ENCODE results near the gene HRAS.
A peak's percentile ranks its signal among the peaks of the same experiment; 100 is the strongest.
"Not testable (repeated sequence)": the region's sequence is repeated elsewhere in the genome, so short reads cannot be mapped to it uniquely, and the experiment has no call there.

HRAS gene

GRCh38 chr11:528815-529727 lies 6.3 kb downstream of the HRAS start:
- peaks cover 3% of the 10 kb centered on the region for H3K4me1 ChIP-seq (ENCODE audit: control insufficient read depth, insufficient read depth, low read length)
- peaks cover 12% of the 10 kb centered on the region for H3K36me3 ChIP-seq (ENCODE audit: control insufficient read depth, insufficient read depth, low read length, severe bottlenecking)
- no peak overlapping the region for H3K9ac ChIP-seq (ENCODE audit: low read length)
- no peak overlapping the region for H3K4me3 ChIP-seq (ENCODE audit: low read length)
- H3K27me3 ChIP-seq (replicated peaks; ENCODE audit: control insufficient read depth, insufficient read depth, low read length) = no peaks in the 10 kb centered on the region
- H3K9me3 ChIP-seq (ENCODE audit: control insufficient read depth, low read length) = no peaks in the 10 kb centered on the region
- DNase-seq (ENCODE audit: low read depth) = no peak

DNA sequence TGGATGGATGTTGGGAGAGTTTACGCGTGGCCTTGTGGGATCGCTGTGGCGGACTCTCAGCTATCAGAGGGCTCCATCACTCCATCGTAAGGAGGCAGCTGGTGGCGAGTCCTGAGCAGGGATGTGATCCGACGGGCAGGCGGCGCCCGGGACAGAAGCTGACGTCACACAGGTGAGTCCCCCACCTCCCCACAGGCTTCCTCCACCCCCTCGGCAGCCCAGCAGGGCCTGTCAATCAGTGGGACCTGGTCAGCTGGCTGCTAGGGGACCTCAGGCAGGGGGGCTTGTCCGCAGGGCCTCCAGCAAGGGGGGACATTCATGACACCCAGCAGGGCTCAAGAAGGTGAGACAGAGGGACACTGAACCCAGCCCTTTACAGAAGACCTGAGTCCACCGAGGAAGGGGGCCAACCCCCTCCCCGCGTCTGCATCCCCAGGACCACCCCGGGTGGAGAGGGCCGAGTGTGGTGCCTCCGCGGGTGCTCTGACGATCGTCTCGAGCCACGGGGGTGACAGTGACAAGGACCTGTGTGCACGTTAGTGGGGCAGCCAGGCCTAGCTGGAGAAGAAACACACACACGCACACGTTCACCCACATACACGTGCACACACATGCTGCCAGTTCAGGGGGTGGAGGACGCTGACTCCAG lies 7.1 kb downstream of the HRAS start:
- Histone ChIP-seq H3K9me3 (ENCODE audit: control insufficient read depth, low read length) (no peaks in the 10 kb centered on the region), H3K27me3 (replicated peaks; ENCODE audit: control insufficient read depth, insufficient read depth, low read length) (no peaks in the 10 kb centered on the region), H3K36me3 (ENCODE audit: control insufficient read depth, insufficient read depth, low read length, severe bottlenecking) (peaks cover 8% of the 10 kb centered on the region), H3K4me1 (ENCODE audit: control insufficient read depth, insufficient read depth, low read length) (no peaks in the 10 kb centered on the region), H3K4me3 (ENCODE audit: low read length) (no peak overlapping the region), H3K9ac (ENCODE audit: low read length) (no peak overlapping the region)
- DNase-seq (ENCODE audit: low read depth) = no peak

GRCh38 chr11:526192-526591 lies 9.2 kb downstream of the HRAS start:
- no peak for DNase-seq (ENCODE audit: low read depth)
- no peaks in the 10 kb centered on the region for H3K36me3 ChIP-seq (ENCODE audit: control insufficient read depth, insufficient read depth, low read length, severe bottlenecking)
- H3K9me3 ChIP-seq (ENCODE audit: control insufficient read depth, low read length) = no peaks in the 10 kb centered on the region
- no peaks in the 10 kb centered on the region for H3K4me1 ChIP-seq (ENCODE audit: control insufficient read depth, insufficient read depth, low read length)
- H3K9ac ChIP-seq (ENCODE audit: low read length) = no peak overlapping the region
- H3K27me3 ChIP-seq (replicated peaks; ENCODE audit: control insufficient read depth, insufficient read depth, low read length) = no peaks in the 10 kb centered on the region
- no peak overlapping the region for H3K4me3 ChIP-seq (ENCODE audit: low read length)

DNA sequence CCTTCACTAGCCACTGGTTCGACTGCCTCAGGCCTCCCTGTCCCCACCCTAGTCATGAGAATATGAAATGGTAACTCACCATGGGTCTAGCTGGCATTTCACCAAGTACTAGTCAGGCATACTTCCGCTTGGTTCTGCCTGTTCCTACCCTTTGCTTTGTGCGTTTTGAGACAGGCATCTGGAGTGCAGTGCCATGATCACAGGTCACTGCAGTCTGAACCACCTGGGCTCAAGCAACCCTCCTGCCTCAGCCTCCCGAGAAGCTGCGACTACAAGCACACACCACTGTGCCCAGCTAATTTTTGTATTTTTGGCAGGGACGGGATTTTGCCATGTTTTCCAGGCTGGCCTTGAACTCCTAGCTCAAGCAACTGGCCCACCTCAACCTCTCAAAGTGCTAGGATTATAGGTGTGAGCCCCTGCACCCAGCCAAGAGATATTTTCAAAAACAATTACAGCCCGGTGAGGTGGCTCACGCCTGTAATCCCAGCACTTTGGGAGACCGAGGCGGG lies 14.1 kb downstream of the HRAS start:
- no peaks in the 10 kb centered on the region for H3K9me3 ChIP-seq (ENCODE audit: control insufficient read depth, low read length)
- no peaks in the 10 kb centered on the region for H3K36me3 ChIP-seq (ENCODE audit: control insufficient read depth, insufficient read depth, low read length, severe bottlenecking)
- H3K4me3 ChIP-seq (ENCODE audit: low read length) = no peak overlapping the region
- no peaks in the 10 kb centered on the region for H3K27me3 ChIP-seq (replicated peaks; ENCODE audit: control insufficient read depth, insufficient read depth, low read length)
- no peak for DNase-seq (ENCODE audit: low read depth)
- peaks cover 3% of the 10 kb centered on the region for H3K4me1 ChIP-seq (ENCODE audit: control insufficient read depth, insufficient read depth, low read length)
- H3K9ac ChIP-seq (ENCODE audit: low read length) = no peak overlapping the region

- no peaks in the 10 kb centered on the region for H3K27me3 ChIP-seq (replicated peaks; ENCODE audit: control insufficient read depth, insufficient read depth, low read length)
- H3K4me1 ChIP-seq (ENCODE audit: control insufficient read depth, insufficient read depth, low read length) = peaks cover 3% of the 10 kb centered on the region
- H3K4me3 ChIP-seq (ENCODE audit: low read length) = no peak overlapping the region
- no peak overlapping the region for H3K9ac ChIP-seq (ENCODE audit: low read length)
- no peak for DNase-seq (ENCODE audit: low read depth)
- no peaks in the 10 kb centered on the region for H3K36me3 ChIP-seq (ENCODE audit: control insufficient read depth, insufficient read depth, low read length, severe bottlenecking)
- no peaks in the 10 kb centered on the region for H3K9me3 ChIP-seq (ENCODE audit: control insufficient read depth, low read length)
Measured at GRCh38 chr11:520428-521176, 14.8 kb downstream of the HRAS start.

DNA sequence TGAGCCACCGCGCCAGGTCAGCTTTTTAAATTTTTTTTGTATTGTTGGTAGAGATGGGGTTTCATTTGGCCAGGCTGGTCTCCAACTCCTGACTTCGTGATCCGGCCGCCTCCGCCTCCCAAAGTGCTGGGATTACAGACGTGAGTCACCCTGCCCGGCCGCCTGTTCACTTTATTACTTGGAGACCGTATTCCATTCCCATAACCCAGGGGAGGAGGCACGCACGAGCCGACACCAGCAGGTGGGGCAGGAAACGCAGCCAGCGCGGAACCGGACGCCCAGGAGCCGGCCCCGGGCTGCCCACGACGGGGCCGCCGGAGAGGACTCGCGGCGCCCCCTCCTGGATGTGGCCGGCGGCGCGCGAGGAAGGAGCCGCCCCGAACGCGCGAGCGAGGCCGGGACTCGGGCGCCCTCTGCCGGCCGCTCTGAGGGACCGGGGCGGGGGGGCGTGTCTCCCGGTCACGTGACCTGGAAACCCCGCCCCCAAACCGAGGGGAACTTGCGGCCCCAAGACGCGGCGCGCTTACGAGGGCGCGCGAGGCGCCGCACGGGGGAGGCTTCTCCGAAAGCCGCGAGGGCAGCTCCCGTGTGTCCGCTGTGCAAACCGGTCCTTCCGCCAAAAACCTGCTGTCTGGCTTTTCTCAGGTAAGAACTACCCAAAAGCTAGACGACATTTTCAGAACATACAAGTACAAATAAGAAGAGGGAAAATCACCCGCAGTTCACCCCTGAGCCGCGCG lies 16.7 kb downstream of the HRAS start:
- no peaks in the 10 kb centered on the region for H3K27me3 ChIP-seq (replicated peaks; ENCODE audit: control insufficient read depth, insufficient read depth, low read length)

DNA sequence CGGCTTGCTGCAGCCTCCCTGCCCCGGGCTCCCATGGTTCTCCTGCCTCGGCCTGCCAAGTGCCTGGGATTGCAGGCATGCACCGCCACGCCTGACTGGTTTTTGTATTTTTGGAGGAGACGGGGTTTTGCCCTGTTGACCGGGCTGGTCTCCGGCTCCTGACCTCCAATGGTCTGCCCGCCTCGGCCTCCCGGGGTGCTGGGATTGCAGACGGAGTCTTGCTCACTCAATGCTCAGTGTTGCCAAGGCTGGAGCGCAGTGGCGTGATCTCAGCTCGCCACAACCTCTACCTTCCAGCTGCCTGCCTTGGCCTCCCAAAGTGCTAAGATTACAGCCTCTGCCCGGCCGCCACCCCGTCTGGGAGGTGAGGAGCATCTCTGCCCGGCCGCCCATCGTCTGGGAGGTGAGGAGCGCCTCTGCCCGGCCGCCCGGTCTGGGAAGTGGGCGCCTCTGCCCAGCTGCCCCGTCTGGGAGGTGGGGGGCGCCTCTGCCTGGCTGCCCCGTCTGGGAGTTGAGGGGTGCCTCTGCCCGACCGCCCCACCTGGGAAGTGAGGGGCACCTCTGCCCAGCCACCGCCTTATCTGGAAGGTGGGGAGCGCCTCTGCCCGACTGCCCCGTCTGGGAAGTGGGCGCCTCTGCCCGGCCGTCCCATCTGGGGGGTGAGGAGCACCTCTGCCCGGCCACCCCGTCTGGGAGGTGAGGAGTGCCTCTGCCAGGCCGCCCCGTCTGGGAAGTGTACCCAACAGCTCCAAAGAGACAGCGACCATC lies 18.3 kb downstream of the HRAS start:
- not testable (repeated sequence) for DNase-seq (ENCODE audit: low read depth)

More for the DNA sequence above, 16.7 kb downstream of the HRAS start:
- peaks cover 10% of the 10 kb centered on the region for H3K36me3 ChIP-seq (ENCODE audit: control insufficient read depth, insufficient read depth, low read length, severe bottlenecking)
- peak overlapping the region; percentile 76 for H3K4me3 ChIP-seq (ENCODE audit: low read length)
- H3K9me3 ChIP-seq (ENCODE audit: control insufficient read depth, low read length) = no peaks in the 10 kb centered on the region
- peaks cover 3% of the 10 kb centered on the region for H3K4me1 ChIP-seq (ENCODE audit: control insufficient read depth, insufficient read depth, low read length)
- peak; percentile 96 for DNase-seq (ENCODE audit: low read depth)
- H3K9ac ChIP-seq (ENCODE audit: low read length) = peak overlapping the region; percentile 60

DNA sequence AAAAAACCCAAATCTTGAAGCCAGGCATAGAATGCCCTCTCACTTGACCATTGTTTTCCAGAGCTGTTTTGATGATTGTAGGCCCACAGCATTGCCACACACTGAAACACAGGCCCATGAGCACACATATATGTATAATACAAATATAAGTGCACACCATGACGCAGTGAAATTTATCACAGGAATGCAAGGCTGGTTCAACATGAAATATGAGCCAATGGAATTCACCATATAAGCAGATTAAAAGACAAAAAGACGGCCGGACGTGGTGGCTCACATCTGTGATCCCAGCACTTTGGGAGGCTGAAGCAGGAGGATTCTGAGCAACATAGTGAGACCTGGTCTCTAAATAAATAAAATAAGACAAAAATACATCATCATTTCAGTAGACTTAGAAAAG lies 19.0 kb downstream of the HRAS start:
- Histone ChIP-seq H3K36me3 (ENCODE audit: control insufficient read depth, insufficient read depth, low read length, severe bottlenecking) (peaks cover 22% of the 10 kb centered on the region), H3K9me3 (ENCODE audit: control insufficient read depth, low read length) (no peaks in the 10 kb centered on the region), H3K4me3 (ENCODE audit: low read length) (no peak overlapping the region), H3K9ac (ENCODE audit: low read length) (no peak overlapping the region), H3K27me3 (replicated peaks; ENCODE audit: control insufficient read depth, insufficient read depth, low read length) (no peaks in the 10 kb centered on the region), H3K4me1 (ENCODE audit: control insufficient read depth, insufficient read depth, low read length) (peaks cover 3% of the 10 kb centered on the region)
- DNase-seq (ENCODE audit: low read depth) = no peak

More for the DNA sequence above, 18.3 kb downstream of the HRAS start:
- not testable (repeated sequence) for H3K9ac ChIP-seq (ENCODE audit: low read length); H3K4me1 ChIP-seq (ENCODE audit: control insufficient read depth, insufficient read depth, low read length); H3K27me3 ChIP-seq (replicated peaks; ENCODE audit: control insufficient read depth, insufficient read depth, low read length); H3K4me3 ChIP-seq (ENCODE audit: low read length); H3K9me3 ChIP-seq (ENCODE audit: control insufficient read depth, low read length)
- H3K36me3 ChIP-seq (ENCODE audit: control insufficient read depth, insufficient read depth, low read length, severe bottlenecking) = peaks cover 22% of the 10 kb centered on the region

- H3K9ac ChIP-seq (ENCODE audit: low read length) = no peak overlapping the region
- H3K27me3 ChIP-seq (replicated peaks; ENCODE audit: control insufficient read depth, insufficient read depth, low read length) = no peaks in the 10 kb centered on the region
- no peak for DNase-seq (ENCODE audit: low read depth)
- H3K4me3 ChIP-seq (ENCODE audit: low read length) = no peak overlapping the region
- H3K36me3 ChIP-seq (ENCODE audit: control insufficient read depth, insufficient read depth, low read length, severe bottlenecking) = peaks cover 22% of the 10 kb centered on the region
- no peaks in the 10 kb centered on the region for H3K9me3 ChIP-seq (ENCODE audit: control insufficient read depth, low read length)
- peaks cover 3% of the 10 kb centered on the region for H3K4me1 ChIP-seq (ENCODE audit: control insufficient read depth, insufficient read depth, low read length)
Measured at GRCh38 chr11:515131-515530, 20.2 kb downstream of the HRAS start.

- no peak overlapping the region for H3K4me3 ChIP-seq (ENCODE audit: low read length)
- no peak overlapping the region for H3K9ac ChIP-seq (ENCODE audit: low read length)
- no peaks in the 10 kb centered on the region for H3K9me3 ChIP-seq (ENCODE audit: control insufficient read depth, low read length)
- H3K36me3 ChIP-seq (ENCODE audit: control insufficient read depth, insufficient read depth, low read length, severe bottlenecking) = peaks cover 27% of the 10 kb centered on the region
- peaks cover 3% of the 10 kb centered on the region for H3K4me1 ChIP-seq (ENCODE audit: control insufficient read depth, insufficient read depth, low read length)
- no peak for DNase-seq (ENCODE audit: low read depth)
- H3K27me3 ChIP-seq (replicated peaks; ENCODE audit: control insufficient read depth, insufficient read depth, low read length) = no peaks in the 10 kb centered on the region
Measured at GRCh38 chr11:514606-515005, 20.8 kb downstream of the HRAS start.
